H1 (cell line): Measurements from ENCODE around the gene ALPK3. TPM values are rescaled to one million over a fixed set of nuclear protein-coding genes. Genes with fewer than 3 reads are reported as not detected.

Source experiments
- CBX5 ChIP-seq: fragments of 300-800, 300-1000 bp; sonication (generic); IDR thresholded peaks from 2 replicates; pipeline ENCODE4 v1.7.1; 2016; ENCODE audit warnings: antibody characterized with exemption, low read length, low read depth
- CHD7 ChIP-seq: fragments of 300-600 bp; sonication (generic); IDR thresholded peaks from 2 replicates; pipeline ENCODE4 v1.7.1; 2012; ENCODE audit warnings: low read length, moderate library complexity, mild to moderate bottlenecking, inconsistent platforms; ENCODE audit not compliant: insufficient replicate concordance
- E2F6 ChIP-seq: IDR thresholded peaks from 2 replicates; pipeline ENCODE4 v1.6.1; 2012; ENCODE audit warnings: inconsistent platforms
- EP300 ChIP-seq, 2 experiments: IDR thresholded peaks; 1 replicate in 1 of 2; 2 replicates in 1 of 2; pipeline ENCODE4 v1.6.1; 2011 to 2012; ENCODE audit warnings: low read depth in 2 of 2, low read length in 2 of 2, mild to moderate bottlenecking in 2 of 2, borderline replicate concordance in 1 of 2, inconsistent platforms in 1 of 2, moderate library complexity in 1 of 2
- GTF2F1 ChIP-seq: IDR thresholded peaks from 2 replicates; pipeline ENCODE4 v1.6.1; 2012; ENCODE audit warnings: low read depth, low read length, improper control_type of control experiment, borderline replicate concordance
- HDAC6 ChIP-seq: IDR thresholded peaks from one replicate; pipeline ENCODE4 v1.7.1; 2012; ENCODE audit warnings: low read depth, mild to moderate bottlenecking, inconsistent platforms, low read length, moderate library complexity
- JUND ChIP-seq: IDR thresholded peaks from 2 replicates; pipeline ENCODE4 v1.6.1; 2011; ENCODE audit warnings: mild to moderate bottlenecking, improper control_type of control experiment, low read length
- MAX ChIP-seq: IDR thresholded peaks from 2 replicates; pipeline ENCODE4 v1.6.1; 2012; ENCODE audit warnings: inconsistent platforms
- SRF ChIP-seq: IDR thresholded peaks from 2 replicates; pipeline ENCODE4 v1.6.1; 2011; ENCODE audit warnings: mild to moderate bottlenecking, low read depth, low read length, moderate library complexity
- polyA plus RNA-seq, 7 experiments: library from polyadenylated mRNA; depleted of rRNA in 3 of 7; stranded (reverse) in 5 of 7; unstranded in 2 of 7; fragments of >200 nt in 5 of 7; fragments of 200-250 nt in 2 of 7; gene quantifications; 1 replicate in 5 of 7; 2 replicates in 1 of 7; 4 replicates in 1 of 7; pipeline versions ENCODE4 v1.2.1 to v1.2.3, GENCODE V29; 2011 to 2013; ENCODE audit warnings: missing spikeins in 2 of 7, mixed read lengths in 2 of 7
- total RNA-seq: library from RNA; stranded (reverse); fragmentation: NEBNext Ultra II Directional; extraction: Animal tissue kit (Norgen Biotek cat#: 25700); gene quantifications from 2 replicates; pipeline ENCODE4 v1.2.1, GENCODE V29; 2021

The ALPK3 gene
- total and polyA plus RNA-seq, 2 of the 8 experiments (the other 6 are each of a cell fraction or from before 2014, with no cell fraction given), result 4.4 to 19.2 TPM

- TF ChIP-seq CHD7, result no peak
- TF ChIP-seq SRF, result no peak
- no peak for TF ChIP-seq MAX
- no peak for TF ChIP-seq EP300 (IDR thresholded peaks at IDR 0.05; ENCODE audit: borderline replicate concordance in 1 of 2, low read depth in 2 of 2, low read length in 2 of 2)
- TF ChIP-seq GTF2F1, result no peak
- no peak for TF ChIP-seq HDAC6
- no peak for TF ChIP-seq JUND
- TF ChIP-seq E2F6, result no peak
- no peak for TF ChIP-seq CBX5
Observed at GRCh38 chr15:84829428-84829827, 12.3 kb downstream of the ALPK3 start (continued).
